Astrocyte of the cerebellum (primary cell): Measurements from ENCODE around the gene TMEM143.

Source experiments
- DNase-seq: peaks from one replicate; pipeline ENCODE4 v3.0.0-alpha.2; 2011; ENCODE audit warnings: low read depth
- H3K4me3 ChIP-seq: 2 replicates; pipeline ENCODE4 v1.5.1; 2011; ENCODE audit warnings: mild to moderate bottlenecking, low read depth, low read length, moderate library complexity
- CTCF ChIP-seq: IDR thresholded peaks from 2 replicates; pipeline ENCODE4 v1.5.1; 2012; ENCODE audit warnings: low read length, low read depth, moderate library complexity, mild to moderate bottlenecking; ENCODE audit errors: missing control alignments
- in situ Hi-C: cut with HindIII; loops from 2 replicates; pipeline ENCODE4 v1.10.0; 2017; ENCODE audit warnings: low sequenced_read_pairs

The TMEM143 gene

GRCh38 chr19:48398375-48399235, 34.9 kb upstream of the TMEM143 start:
- in situ Hi-C loops = no loop called here
- no peak for TF ChIP-seq CTCF
- peak overlapping the region; percentile 39 for H3K4me3 ChIP-seq
- no peak for DNase-seq

- no peak for TF ChIP-seq CTCF
- DNase-seq = no peak
- peak overlapping the region; percentile 39 for H3K4me3 ChIP-seq
- in situ Hi-C loops = no loop called here
Observed at GRCh38 chr19:48398102-48398374, 34.3 kb upstream of the TMEM143 start.

- TF ChIP-seq CTCF = no peak
- no peak for DNase-seq
- in situ Hi-C loops = no loop called here
- peak overlapping the region; percentile 39 for H3K4me3 ChIP-seq
Observed at GRCh38 chr19:48397263-48398101, 33.7 kb upstream of the TMEM143 start.

GRCh38 chr19:48396824-48397176, 33.1 kb upstream of the TMEM143 start:
- in situ Hi-C loops = no loop called here
- no peak overlapping the region for H3K4me3 ChIP-seq
- no peak for TF ChIP-seq CTCF
- no peak for DNase-seq

- H3K4me3 ChIP-seq = no peak overlapping the region
- no peak for DNase-seq
- TF ChIP-seq CTCF = no peak
- in situ Hi-C loops = no loop called here
Observed at GRCh38 chr19:48396016-48396823, 32.5 kb upstream of the TMEM143 start.

DNA sequence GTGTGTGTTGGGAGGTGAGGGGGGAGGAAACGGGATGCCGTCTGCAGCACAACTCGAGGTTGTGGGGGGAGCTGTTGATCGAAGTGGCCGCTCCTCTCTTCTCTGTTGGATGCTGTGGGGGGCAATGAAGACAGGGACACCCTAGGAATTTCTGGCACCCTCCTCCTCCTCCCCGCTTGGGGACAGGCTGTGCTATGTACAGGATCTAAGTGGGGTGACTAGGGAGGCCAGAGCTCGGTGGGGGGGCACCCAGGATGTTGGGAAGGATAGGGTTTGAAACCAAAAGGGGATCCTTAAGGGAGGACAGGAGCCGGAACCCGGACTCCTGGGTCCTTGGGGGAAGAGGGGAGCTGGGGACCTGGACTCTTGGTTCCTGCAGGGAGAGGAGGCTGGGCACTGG, 31.8 kb upstream of the TMEM143 start:
- no peak overlapping the region for H3K4me3 ChIP-seq
- TF ChIP-seq CTCF = no peak
- in situ Hi-C loops = no loop called here
- no peak for DNase-seq
